ENCODE results near the gene DGKZ.

The DGKZ gene

GRCh38 chr11:46337626-46338345 is 9.5 kb upstream of the DGKZ start:
- no peak overlapping the region for H3K4me3 ChIP-seq (ENCODE audit: low read length)
- DNase-seq (ENCODE audit: low read depth): no peak
- no peak for TF ChIP-seq CTCF (conservative IDR thresholded peaks at IDR 0.05; ENCODE audit: low read depth, low read length)

- DNase-seq (ENCODE audit: low read depth): no peak
- no peak overlapping the region for H3K4me3 ChIP-seq (ENCODE audit: low read length)
- TF ChIP-seq CTCF (conservative IDR thresholded peaks at IDR 0.05; ENCODE audit: low read depth, low read length): no peak
Observed at GRCh38 chr11:46338636-46338987, 8.7 kb upstream of the DGKZ start.

- TF ChIP-seq CTCF (conservative IDR thresholded peaks at IDR 0.05; ENCODE audit: low read depth, low read length): no peak
- H3K4me3 ChIP-seq (ENCODE audit: low read length): no peak overlapping the region
- DNase-seq (ENCODE audit: low read depth): no peak
Observed at GRCh38 chr11:46338988-46339666, 8.1 kb upstream of the DGKZ start.

- DNase-seq (ENCODE audit: low read depth): no peak
- no peak overlapping the region for H3K4me3 ChIP-seq (ENCODE audit: low read length)
- TF ChIP-seq CTCF (conservative IDR thresholded peaks at IDR 0.05; ENCODE audit: low read depth, low read length): no peak
Observed at GRCh38 chr11:46339816-46340215, 7.4 kb upstream of the DGKZ start.

GRCh38 chr11:46341454-46341853 is 5.8 kb upstream of the DGKZ start:
- no peak for DNase-seq (ENCODE audit: low read depth)
- H3K4me3 ChIP-seq (ENCODE audit: low read length): no peak overlapping the region
- TF ChIP-seq CTCF (conservative IDR thresholded peaks at IDR 0.05; ENCODE audit: low read depth, low read length): no peak

- TF ChIP-seq CTCF (conservative IDR thresholded peaks at IDR 0.05; ENCODE audit: low read depth, low read length): no peak
- H3K4me3 ChIP-seq (ENCODE audit: low read length): no peak overlapping the region
- no peak for DNase-seq (ENCODE audit: low read depth)
Observed at GRCh38 chr11:46342239-46342638, 5.0 kb upstream of the DGKZ start.

GRCh38 chr11:46343520-46343919 is 3.7 kb upstream of the DGKZ start:
- no peak for DNase-seq (ENCODE audit: low read depth)
- H3K4me3 ChIP-seq (ENCODE audit: low read length): no peak overlapping the region
- no peak for TF ChIP-seq CTCF (conservative IDR thresholded peaks at IDR 0.05; ENCODE audit: low read depth, low read length)
